K562 (cell line): ENCODE measurements around the gene PLIN5. TPM values are rescaled to one million over a fixed set of nuclear protein-coding genes. Genes with fewer than 3 reads are reported as not detected.

ENCODE experiments used
- ATAC-seq: fragments of 200-7000 bp; cut with Tn5 transposase; 3 replicates; pipeline ENCODE4 v1.9.1; 2020; ENCODE audit warnings: moderate library complexity
- BruUV-seq: library from RNA; stranded (reverse); fragments of 400-500 nt; replicated peaks from 2 replicates; lab custom pipeline; 2021; lab: Mats Ljungman, UMichigan
- CTCF ChIA-PET: fragments of 300-600 bp; formaldehyde crosslinking; extraction: SDS; loops from one replicate; lab custom pipeline; 2021; ENCODE audit warnings: low intra/inter-chr PET ratio; lab: Yijun Ruan, JAX
- POLR2A ChIA-PET: fragments of 300-600, 350-650 bp; sonication (Branson Sonifier 250); formaldehyde crosslinking; extraction: SDS; loops from one replicate; lab custom pipeline; 2021; ENCODE audit warnings: antibody characterized with exemption, inconsistent platforms; lab: Yijun Ruan, JAX
- DNase-seq, 4 experiments: peaks; one replicate each; pipeline versions ENCODE4 v3.0.0 to v3.0.0-alpha.2; 2011 to 2018; ENCODE audit warnings: low spot score in 3 of 4, mixed read lengths in 3 of 4; ENCODE audit errors: extremely low read depth in 1 of 4
- FAIRE-seq: peaks from 2 replicates; lab custom pipeline; 2011; peaks lifted over from hg19 to GRCh38; lab: Jason Lieb, UNC
- H2AFZ ChIP-seq: 2 replicates; pipeline ENCODE4 v1.6.0; 2011; ENCODE audit warnings: low read depth, low read length, control low read depth, inconsistent platforms
- H3K27ac ChIP-seq: fragments of 200-600 bp; 3 replicates; pipeline ENCODE4 v1.8.0; 2011; ENCODE audit warnings: low read depth, mild to moderate bottlenecking, control low read depth, inconsistent platforms, low read length, moderate library complexity, mixed read lengths; ENCODE audit errors: extremely low read depth
- H3K27me3 ChIP-seq, 2 experiments: fragments of 300-600 bp in 1 of 2; 2 replicates in 1 of 2; 3 replicates in 1 of 2; pipeline versions ENCODE4 v1.6.0 to v1.8.0; 2011; ENCODE audit warnings: inconsistent platforms in 2 of 2, low read length in 2 of 2, mild to moderate bottlenecking in 1 of 2, mixed read lengths in 1 of 2, moderate library complexity in 1 of 2; ENCODE audit not compliant: control insufficient read depth in 2 of 2, insufficient read depth in 2 of 2
- H3K36me3 ChIP-seq: fragments of 300-600 bp; 3 replicates; pipeline ENCODE4 v1.8.0; 2011; ENCODE audit warnings: mild to moderate bottlenecking, low read length, inconsistent platforms; ENCODE audit not compliant: control insufficient read depth, insufficient read depth
- H3K4me1 ChIP-seq, 2 experiments: fragments of 200-600 bp in 1 of 2; replicated peaks in 1 of 2; 2 replicates in 1 of 2; 3 replicates in 1 of 2; pipeline versions ENCODE4 v1.5.1 to v1.8.0; 2011; ENCODE audit warnings: inconsistent platforms in 2 of 2, low read length in 2 of 2, mild to moderate bottlenecking in 1 of 2, mixed read lengths in 1 of 2, moderate library complexity in 1 of 2; ENCODE audit not compliant: control insufficient read depth in 2 of 2, insufficient read depth in 2 of 2
- H3K4me2 ChIP-seq: 2 replicates; pipeline ENCODE4 v1.6.1; 2011; ENCODE audit warnings: low read length, control low read depth, inconsistent platforms, mixed read lengths; ENCODE audit not compliant: insufficient read depth
- H3K4me3 ChIP-seq: fragments of 200-600 bp; sonication (generic), shearing (Covaris generic); 2 replicates; pipeline ENCODE4 v1.5.1; 2016; ENCODE audit warnings: control low read depth, inconsistent platforms
- H3K79me2 ChIP-seq: fragments of 200-600 bp; 3 replicates; pipeline ENCODE4 v1.8.0; 2011; ENCODE audit warnings: low read length, inconsistent platforms; ENCODE audit not compliant: control insufficient read depth, insufficient read depth
- H3K9ac ChIP-seq, 2 experiments: 2 replicates each; pipeline versions ENCODE4 v1.6.0 to v1.6.1; 2011; ENCODE audit warnings: low read depth in 2 of 2, low read length in 2 of 2, control low read depth in 1 of 2, inconsistent platforms in 1 of 2, mild to moderate bottlenecking in 1 of 2, mixed read lengths in 1 of 2; ENCODE audit not compliant: insufficient read depth in 1 of 2
- H3K9me1 ChIP-seq: one replicate; pipeline ENCODE4 v1.6.0; 2011; ENCODE audit warnings: inconsistent platforms, mild to moderate bottlenecking, low read length, moderate library complexity; ENCODE audit not compliant: control insufficient read depth, insufficient read depth
- H3K9me3 ChIP-seq: replicated peaks from 2 replicates; pipeline ENCODE4 v1.5.1; 2011; ENCODE audit warnings: low read depth, low read length, inconsistent platforms; ENCODE audit not compliant: control insufficient read depth, insufficient read depth
- H4K20me1 ChIP-seq: replicated peaks from 2 replicates; pipeline ENCODE4 v1.6.1; 2011; ENCODE audit warnings: low read length, inconsistent platforms, mixed read lengths; ENCODE audit not compliant: control insufficient read depth, insufficient read depth
- BHLHE40 ChIP-seq: IDR thresholded peaks from 2 replicates; pipeline ENCODE4 v1.6.1; 2011; ENCODE audit warnings: low read length, improper control_type of control experiment
- ERF ChIP-seq: fragments of 450-650 bp; formaldehyde crosslinking; IDR thresholded peaks from 2 replicates; pipeline ENCODE4 v1.4.0; 2020; ENCODE audit warnings: mild to moderate bottlenecking, mixed read lengths
- LEF1 ChIP-seq: fragments of 450-650 bp; IDR thresholded peaks from 2 replicates; pipeline ENCODE4 v1.6.1; 2016; ENCODE audit warnings: mild to moderate bottlenecking
- MTA2 ChIP-seq: fragments of 450-650 bp; IDR thresholded peaks from 2 replicates; pipeline ENCODE4 v1.6.1; 2016; ENCODE audit warnings: low read depth
- MYNN ChIP-seq, 2 experiments: sonication (generic); formaldehyde crosslinking in 1 of 2; IDR thresholded peaks; 2 replicates each; pipeline versions ENCODE4 v1.5.0 to v1.6.1; 2016 to 2020; ENCODE audit warnings: antibody characterized with exemption in 1 of 2, missing genetic modification reagents in 1 of 2
- NRF1 ChIP-seq, 2 experiments: fragments of 450-650 bp; IDR thresholded peaks in 1 of 2; conservative IDR thresholded peaks in 1 of 2; 2 replicates each; pipeline ENCODE4 v1.6.1; 2014; ENCODE audit warnings: mild to moderate bottlenecking in 2 of 2
- PTTG1 ChIP-seq: fragments of 450-650 bp; IDR thresholded peaks from 2 replicates; pipeline ENCODE4 v1.6.1; 2016; ENCODE audit warnings: low read depth, mild to moderate bottlenecking, missing genetic modification characterization, missing compliant biosample characterization
- RBM34 ChIP-seq: fragments of 200-400 bp; formaldehyde crosslinking; IDR thresholded peaks from 2 replicates; pipeline ENCODE4 v1.6.1; 2018; ENCODE audit warnings: low read length, borderline replicate concordance; ENCODE audit not compliant: insufficient read depth
- SOX6 ChIP-seq: fragments of 450-650 bp; IDR thresholded peaks from 2 replicates; pipeline ENCODE4 v1.6.1; 2014; ENCODE audit warnings: mild to moderate bottlenecking
- SRF ChIP-seq, 2 experiments: fragments of 250-450, 450-650 bp in 1 of 2; sonication (Bioruptor Pico) in 1 of 2; sonication (generic) in 1 of 2; formaldehyde crosslinking; IDR thresholded peaks; 2 replicates each; pipeline versions ENCODE4 v1.5.0 to v1.5.1; 2020 to 2022; ENCODE audit warnings: mild to moderate bottlenecking in 1 of 2, missing genetic modification reagents in 1 of 2
- TBP ChIP-seq: optimal IDR thresholded peaks from 2 replicates; pipeline ENCODE3; 2011; ENCODE audit warnings: low read depth, low read length, improper control_type of control experiment
- THRAP3 ChIP-seq: fragments of 450-650 bp; IDR thresholded peaks from 2 replicates; pipeline ENCODE4 v1.6.1; 2016; ENCODE audit warnings: mild to moderate bottlenecking, inconsistent platforms, borderline replicate concordance
- ZNF699 ChIP-seq: fragments of 250-450 bp; sonication (Bioruptor Pico); IDR thresholded peaks from 2 replicates; pipeline ENCODE4 v1.8.0; 2021; ENCODE audit warnings: mild to moderate bottlenecking, moderate library complexity; ENCODE audit not compliant: insufficient replicate concordance
- WGBS: fragments of 100-300 bp; shearing (Covaris generic); methylation state at CpG from one replicate; pipeline ENCODE4 v1.1.6; 2016; ENCODE audit warnings: low coverage, mixed read lengths; ENCODE audit not compliant: insufficient coverage; ENCODE audit errors: missing lambda C conversion rate; 5-methylcytosine and 5-hydroxymethylcytosine counted together
- in situ Hi-C: fragments of 300-500 bp; cut with MboI; formaldehyde crosslinking; loops from 4 replicates; pipeline ENCODE4 v1.15.0; 2018; ENCODE audit warnings: inconsistent platforms, mixed read lengths
- intact Hi-C: fragments of 100-400 bp; cut with micrococcal nuclease; formaldehyde crosslinking; loops from 2 replicates; pipeline ENCODE4 v1.14.2; 2022
- polyA plus RNA-seq, 8 experiments: library from polyadenylated mRNA; depleted of rRNA in 4 of 8; stranded (reverse) in 5 of 8; unstranded in 3 of 8; fragments of >200 nt; fragmentation: Nextera tagmentation in 2 of 8; fragmentation: Illumina TruSeq in 1 of 8; extraction: Ambion mirVana in 2 of 8; extraction: Trizol in 1 of 8; gene quantifications; 2 replicates each; pipeline versions ENCODE4 v1.2.1 to v1.2.3, GENCODE V29; 2011 to 2014; ENCODE audit warnings: inconsistent platforms in 1 of 8, missing spikeins in 1 of 8
- total RNA-seq, 7 experiments: library from RNA; depleted of rRNA in 6 of 7; stranded (reverse); fragments of >200 nt in 6 of 7; fragmentation: Illumina TruSeq in 2 of 7; extraction: Trizol in 2 of 7; gene quantifications; 2 replicates each; pipeline versions ENCODE4 v1.2.1 to v1.2.3, GENCODE V29; 2011 to 2021; ENCODE audit warnings: low replicate concordance in 1 of 7
- TF ChIP-seq, protein P1 (sequence below): sonication (generic); formaldehyde crosslinking; IDR thresholded peaks from 2 replicates; pipeline ENCODE4 v1.8.1; 2023; ENCODE audit warnings: mild to moderate bottlenecking, missing genetic modification reagents
- TF ChIP-seq, protein P2 (sequence below): sonication (generic); formaldehyde crosslinking; IDR thresholded peaks from 2 replicates; pipeline ENCODE4 v1.9.0; 2022; ENCODE audit warnings: mild to moderate bottlenecking, missing genetic modification reagents
- TF ChIP-seq, protein P3 (sequence below): fragments of 450-650 bp; formaldehyde crosslinking; IDR thresholded peaks from 2 replicates; pipeline ENCODE4 v1.4.0; 2020; ENCODE audit warnings: mild to moderate bottlenecking, mixed read lengths
- TF ChIP-seq, protein P4 (sequence below): sonication (generic); formaldehyde crosslinking; IDR thresholded peaks from 2 replicates; pipeline ENCODE4 v1.8.1; 2023; ENCODE audit warnings: mild to moderate bottlenecking, missing genetic modification reagents

Gene PLIN5
- total and polyA plus RNA-seq, 9 of the 15 experiments (the other 6 are each of a cell fraction or from before 2014, with no cell fraction given) = 0.04 to 1.3 (median 0.50) TPM

DNA sequence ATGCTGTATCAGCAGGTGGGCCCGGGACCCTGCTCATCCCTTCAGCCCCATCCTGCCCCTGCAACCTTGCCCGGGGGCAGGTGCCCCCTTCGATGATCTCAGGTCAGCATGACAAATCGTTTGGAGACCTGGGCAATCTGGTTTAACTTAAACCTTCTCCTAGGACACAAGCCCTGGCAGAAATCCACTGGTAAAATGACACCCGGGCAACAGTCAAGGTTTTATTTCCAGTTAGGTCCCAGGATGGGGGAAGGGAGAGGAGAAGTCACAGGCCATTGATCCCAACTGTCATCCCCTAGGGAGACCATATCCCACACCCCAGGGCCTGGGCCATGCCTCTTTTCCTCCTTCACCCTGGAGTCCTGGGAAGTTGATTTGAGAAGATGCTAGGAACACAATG is 1.8 kb upstream of the PLIN5 start:
- no peak for DNase-seq
- POLR2A ChIA-PET = interaction anchor here (0.8 kb wide), 1 partner anchor 83 kb away, joined by 4 read pairs; no protein-coding TSS in a partner anchor

More for the DNA sequence above, 1.8 kb upstream of the PLIN5 start:
- ATAC-seq (no peak), FAIRE-seq (no peak)
- in situ Hi-C loops = no loop called here
- H3K27me3 ChIP-seq = peaks cover 0 to 3% of the 10 kb centered on the region in 2 experiments; a peak in 3 of 5 replicates
- no peak overlapping the region for H3K4me3 ChIP-seq
- TF ChIP-seq, protein P1, sequence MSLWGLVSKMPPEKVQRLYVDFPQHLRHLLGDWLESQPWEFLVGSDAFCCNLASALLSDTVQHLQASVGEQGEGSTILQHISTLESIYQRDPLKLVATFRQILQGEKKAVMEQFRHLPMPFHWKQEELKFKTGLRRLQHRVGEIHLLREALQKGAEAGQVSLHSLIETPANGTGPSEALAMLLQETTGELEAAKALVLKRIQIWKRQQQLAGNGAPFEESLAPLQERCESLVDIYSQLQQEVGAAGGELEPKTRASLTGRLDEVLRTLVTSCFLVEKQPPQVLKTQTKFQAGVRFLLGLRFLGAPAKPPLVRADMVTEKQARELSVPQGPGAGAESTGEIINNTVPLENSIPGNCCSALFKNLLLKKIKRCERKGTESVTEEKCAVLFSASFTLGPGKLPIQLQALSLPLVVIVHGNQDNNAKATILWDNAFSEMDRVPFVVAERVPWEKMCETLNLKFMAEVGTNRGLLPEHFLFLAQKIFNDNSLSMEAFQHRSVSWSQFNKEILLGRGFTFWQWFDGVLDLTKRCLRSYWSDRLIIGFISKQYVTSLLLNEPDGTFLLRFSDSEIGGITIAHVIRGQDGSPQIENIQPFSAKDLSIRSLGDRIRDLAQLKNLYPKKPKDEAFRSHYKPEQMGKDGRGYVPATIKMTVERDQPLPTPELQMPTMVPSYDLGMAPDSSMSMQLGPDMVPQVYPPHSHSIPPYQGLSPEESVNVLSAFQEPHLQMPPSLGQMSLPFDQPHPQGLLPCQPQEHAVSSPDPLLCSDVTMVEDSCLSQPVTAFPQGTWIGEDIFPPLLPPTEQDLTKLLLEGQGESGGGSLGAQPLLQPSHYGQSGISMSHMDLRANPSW = no peak
- TF ChIP-seq ERF (CRISPR knock-in tag) (no peak), THRAP3 (no peak), LEF1 (no peak), SOX6 (no peak), MTA2 (no peak), SRF (CRISPR knock-in tag; IDR thresholded peaks at IDR 0.05) (no peak), PTTG1 (tag) (no peak), TBP (no peak), MYNN (IDR thresholded peaks at IDR 0.05) (no peak), MYNN (CRISPR knock-in tag; IDR thresholded peaks at IDR 0.05) (no peak), NRF1 (conservative IDR thresholded peaks at IDR 0.05 in 1 of 2, IDR thresholded peaks at IDR 0.05 in 1 of 2) (no peak), BHLHE40 (no peak), RBM34 (no peak), ZNF699 (no peak)
- TF ChIP-seq, protein P2, sequence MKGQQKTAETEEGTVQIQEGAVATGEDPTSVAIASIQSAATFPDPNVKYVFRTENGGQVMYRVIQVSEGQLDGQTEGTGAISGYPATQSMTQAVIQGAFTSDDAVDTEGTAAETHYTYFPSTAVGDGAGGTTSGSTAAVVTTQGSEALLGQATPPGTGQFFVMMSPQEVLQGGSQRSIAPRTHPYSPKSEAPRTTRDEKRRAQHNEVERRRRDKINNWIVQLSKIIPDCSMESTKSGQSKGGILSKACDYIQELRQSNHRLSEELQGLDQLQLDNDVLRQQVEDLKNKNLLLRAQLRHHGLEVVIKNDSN (CRISPR knock-in tag) = no peak
- TF ChIP-seq, protein P3, sequence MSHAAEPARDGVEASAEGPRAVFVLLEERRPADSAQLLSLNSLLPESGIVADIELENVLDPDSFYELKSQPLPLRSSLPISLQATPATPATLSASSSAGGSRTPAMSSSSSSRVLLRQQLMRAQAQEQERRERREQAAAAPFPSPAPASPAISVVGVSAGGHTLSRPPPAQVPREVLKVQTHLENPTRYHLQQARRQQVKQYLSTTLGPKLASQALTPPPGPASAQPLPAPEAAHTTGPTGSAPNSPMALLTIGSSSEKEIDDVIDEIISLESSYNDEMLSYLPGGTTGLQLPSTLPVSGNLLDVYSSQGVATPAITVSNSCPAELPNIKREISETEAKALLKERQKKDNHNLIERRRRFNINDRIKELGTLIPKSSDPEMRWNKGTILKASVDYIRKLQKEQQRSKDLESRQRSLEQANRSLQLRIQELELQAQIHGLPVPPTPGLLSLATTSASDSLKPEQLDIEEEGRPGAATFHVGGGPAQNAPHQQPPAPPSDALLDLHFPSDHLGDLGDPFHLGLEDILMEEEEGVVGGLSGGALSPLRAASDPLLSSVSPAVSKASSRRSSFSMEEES (CRISPR knock-in tag) = no peak
- TF ChIP-seq, protein P4, sequence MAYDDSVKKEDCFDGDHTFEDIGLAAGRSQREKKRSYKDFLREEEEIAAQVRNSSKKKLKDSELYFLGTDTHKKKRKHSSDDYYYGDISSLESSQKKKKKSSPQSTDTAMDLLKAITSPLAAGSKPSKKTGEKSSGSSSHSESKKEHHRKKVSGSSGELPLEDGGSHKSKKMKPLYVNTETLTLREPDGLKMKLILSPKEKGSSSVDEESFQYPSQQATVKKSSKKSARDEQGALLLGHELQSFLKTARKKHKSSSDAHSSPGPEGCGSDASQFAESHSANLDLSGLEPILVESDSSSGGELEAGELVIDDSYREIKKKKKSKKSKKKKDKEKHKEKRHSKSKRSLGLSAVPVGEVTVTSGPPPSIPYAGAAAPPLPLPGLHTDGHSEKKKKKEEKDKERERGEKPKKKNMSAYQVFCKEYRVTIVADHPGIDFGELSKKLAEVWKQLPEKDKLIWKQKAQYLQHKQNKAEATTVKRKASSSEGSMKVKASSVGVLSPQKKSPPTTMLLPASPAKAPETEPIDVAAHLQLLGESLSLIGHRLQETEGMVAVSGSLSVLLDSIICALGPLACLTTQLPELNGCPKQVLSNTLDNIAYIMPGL (CRISPR knock-in tag) = no peak
- intact Hi-C loops = no loop called here
- BruUV-seq = no TSS peak
- H3K4me2 ChIP-seq = no peak overlapping the region
- no peak overlapping the region for H2AFZ ChIP-seq
- H3K9me3 ChIP-seq = no peaks in the 10 kb centered on the region
- H4K20me1 ChIP-seq = no peaks in the 10 kb centered on the region
- H3K27ac ChIP-seq = no peak overlapping the region
- peaks cover 33% of the 10 kb centered on the region; the same call in 2 of the 3 replicates for H3K79me2 ChIP-seq
- peaks cover 14 to 41% of the 10 kb centered on the region in 2 experiments; a peak in 4 of 5 replicates for H3K4me1 ChIP-seq
- peaks cover 9% of the 10 kb centered on the region; the same call in 1 of the 3 replicates for H3K36me3 ChIP-seq
- H3K9me1 ChIP-seq = no peaks in the 10 kb centered on the region
- 58% methylated on average over 5 of the region's 5 CpGs for WGBS
- peak overlapping the region in 1 of 2 experiments; percentile 49; a peak in 1 of 4 replicates for H3K9ac ChIP-seq
- CTCF ChIA-PET = no interaction called here
